K562 (cell line): ENCODE measurements around the gene UBL7. TPM values are rescaled to one million over a fixed set of nuclear protein-coding genes. Genes with fewer than 3 reads are reported as not detected.

Source experiments
- ADNP ChIP-seq: fragments of 200-800 bp; sonication (Bioruptor generic); IDR thresholded peaks from 2 replicates; pipeline ENCODE4 v1.6.1; 2016; ENCODE audit warnings: missing genetic modification characterization, missing compliant biosample characterization
- CBFA2T3 ChIP-seq: fragments of 450-650 bp; IDR thresholded peaks from 2 replicates; pipeline ENCODE4 v1.6.1; 2017
- ESRRA ChIP-seq: fragments of 450-650 bp; IDR thresholded peaks from 2 replicates; pipeline ENCODE4 v1.6.1; 2014; ENCODE audit warnings: low read depth, mild to moderate bottlenecking, moderate library complexity, borderline replicate concordance
- FOXP1 ChIP-seq: sonication (generic); formaldehyde crosslinking; IDR thresholded peaks from 2 replicates; pipeline ENCODE4 v1.8.0; 2022; ENCODE audit warnings: mild to moderate bottlenecking, missing genetic modification reagents
- KLF1 ChIP-seq: fragments of 450-650 bp; IDR thresholded peaks from 2 replicates; pipeline ENCODE4 v1.6.1; 2016; ENCODE audit warnings: missing genetic modification characterization, missing compliant biosample characterization
- KLF6 ChIP-seq: fragments of 250-450 bp; sonication (Bioruptor Pico); IDR thresholded peaks from 2 replicates; pipeline ENCODE4 v1.4.0; 2020; ENCODE audit warnings: mild to moderate bottlenecking, moderate library complexity, borderline replicate concordance
- LEF1 ChIP-seq: fragments of 450-650 bp; IDR thresholded peaks from 2 replicates; pipeline ENCODE4 v1.6.1; 2016; ENCODE audit warnings: mild to moderate bottlenecking
- MAZ ChIP-seq, 2 experiments: fragments of 450-650 bp in 1 of 2; sonication (generic) in 1 of 2; formaldehyde crosslinking; IDR thresholded peaks in 1 of 2; conservative IDR thresholded peaks in 1 of 2; 2 replicates each; pipeline versions ENCODE4 v1.4.0 to v1.5.0; 2020; ENCODE audit warnings: mild to moderate bottlenecking in 1 of 2, missing genetic modification reagents in 1 of 2
- MECOM ChIP-seq: fragments of 250-450 bp; sonication (Bioruptor Pico); IDR thresholded peaks from 2 replicates; pipeline ENCODE4 v1.8.0; 2022; ENCODE audit warnings: inconsistent platforms
- NCOA4 ChIP-seq: fragments of 450-650 bp; IDR thresholded peaks from 2 replicates; pipeline ENCODE4 v1.6.1; 2018; ENCODE audit warnings: mild to moderate bottlenecking; ENCODE audit not compliant: partially characterized antibody
- OTX1 ChIP-seq: fragments of 450-650 bp; formaldehyde crosslinking; IDR thresholded peaks from 2 replicates; pipeline ENCODE4 v1.4.0; 2022; ENCODE audit warnings: mild to moderate bottlenecking
- RBFOX2 ChIP-seq: fragments of 200-400 bp; formaldehyde crosslinking; IDR thresholded peaks from 2 replicates; pipeline ENCODE4 v1.6.1; 2017; ENCODE audit warnings: low read depth, mild to moderate bottlenecking, low read length, moderate library complexity
- RNF2 ChIP-seq: sonication (generic); IDR thresholded peaks from 2 replicates; pipeline ENCODE4 v1.6.1; 2016
- SRSF1 ChIP-seq: fragments of 200-400 bp; formaldehyde crosslinking; IDR thresholded peaks from 2 replicates; pipeline ENCODE4 v1.6.1; 2017; ENCODE audit warnings: mild to moderate bottlenecking, low read depth, low read length, moderate library complexity
- TAF1 ChIP-seq: IDR thresholded peaks from 2 replicates; pipeline ENCODE4 v1.6.1; 2011; ENCODE audit warnings: mild to moderate bottlenecking, low read length, moderate library complexity; ENCODE audit not compliant: insufficient read depth, control insufficient read depth, severe bottlenecking; ENCODE audit errors: extremely low read depth
- THAP7 ChIP-seq: fragments of 250-450 bp; sonication (Bioruptor Pico); IDR thresholded peaks from 2 replicates; pipeline ENCODE4 v1.5.0; 2021
- ZNF143 ChIP-seq: sonication (generic); formaldehyde crosslinking; IDR thresholded peaks from 2 replicates; pipeline ENCODE4 v1.9.0; 2022; ENCODE audit warnings: mild to moderate bottlenecking, missing genetic modification reagents
- ZNF318 ChIP-seq, 2 experiments: fragments of 450-650 bp; IDR thresholded peaks; 2 replicates each; pipeline ENCODE4 v1.6.1; 2016; ENCODE audit warnings: mild to moderate bottlenecking in 2 of 2, borderline replicate concordance in 1 of 2, low read depth in 1 of 2, moderate library complexity in 1 of 2
- polyA plus RNA-seq, 8 experiments: library from polyadenylated mRNA; depleted of rRNA in 4 of 8; stranded (reverse) in 5 of 8; unstranded in 3 of 8; fragments of >200 nt; fragmentation: Nextera tagmentation in 2 of 8; fragmentation: Illumina TruSeq in 1 of 8; extraction: Ambion mirVana in 2 of 8; extraction: Trizol in 1 of 8; gene quantifications; 2 replicates each; pipeline versions ENCODE4 v1.2.1 to v1.2.3, GENCODE V29; 2011 to 2014; ENCODE audit warnings: inconsistent platforms in 1 of 8, missing spikeins in 1 of 8
- total RNA-seq, 7 experiments: library from RNA; depleted of rRNA in 6 of 7; stranded (reverse); fragments of >200 nt in 6 of 7; fragmentation: Illumina TruSeq in 2 of 7; extraction: Trizol in 2 of 7; gene quantifications; 2 replicates each; pipeline versions ENCODE4 v1.2.1 to v1.2.3, GENCODE V29; 2011 to 2021; ENCODE audit warnings: low replicate concordance in 1 of 7
- TF ChIP-seq, protein P1 (sequence below), 3 experiments: IDR thresholded peaks in 2 of 3; conservative IDR thresholded peaks in 1 of 3; 2 replicates each; pipeline ENCODE4 v1.5.1; 2011 to 2012; ENCODE audit warnings: low read length in 3 of 3, mild to moderate bottlenecking in 3 of 3, control low read depth in 2 of 3, improper control_type of control experiment in 1 of 3, inconsistent platforms in 1 of 3, low read depth in 1 of 3, mixed read lengths in 1 of 3, moderate library complexity in 1 of 3; ENCODE audit not compliant: insufficient read depth in 2 of 3

Gene UBL7
- total and polyA plus RNA-seq, 9 of the 15 experiments (the other 6 are each of a cell fraction or from before 2014, with no cell fraction given) = 19.2 to 63.4 (median 44.9) TPM

GRCh38 chr15:74438721-74439316, 22.1 kb downstream of the UBL7 start (continued):
- TF ChIP-seq ZNF318 (IDR thresholded peaks at IDR 0.05; ENCODE audit: borderline replicate concordance in 1 of 2, low read depth in 1 of 2) = no peak
- 0 out of 2 replicates have a peak, but pooled peaks have one; percentile 19 for TF ChIP-seq ESRRA
- no peak for TF ChIP-seq LEF1
- TF ChIP-seq THAP7 = no peak
- no peak for TF ChIP-seq CBFA2T3
- no peak for TF ChIP-seq OTX1 (CRISPR knock-in tag)
- TF ChIP-seq ZNF143 (CRISPR knock-in tag) = no peak
- no peak for TF ChIP-seq ADNP (tag)
- TF ChIP-seq KLF1 (tag) = no peak
- TF ChIP-seq RBFOX2 = no peak
- no peak for TF ChIP-seq NCOA4
- no peak for TF ChIP-seq RNF2
- TF ChIP-seq TAF1 = no peak
- no peak for TF ChIP-seq SRSF1
- TF ChIP-seq, protein P1, sequence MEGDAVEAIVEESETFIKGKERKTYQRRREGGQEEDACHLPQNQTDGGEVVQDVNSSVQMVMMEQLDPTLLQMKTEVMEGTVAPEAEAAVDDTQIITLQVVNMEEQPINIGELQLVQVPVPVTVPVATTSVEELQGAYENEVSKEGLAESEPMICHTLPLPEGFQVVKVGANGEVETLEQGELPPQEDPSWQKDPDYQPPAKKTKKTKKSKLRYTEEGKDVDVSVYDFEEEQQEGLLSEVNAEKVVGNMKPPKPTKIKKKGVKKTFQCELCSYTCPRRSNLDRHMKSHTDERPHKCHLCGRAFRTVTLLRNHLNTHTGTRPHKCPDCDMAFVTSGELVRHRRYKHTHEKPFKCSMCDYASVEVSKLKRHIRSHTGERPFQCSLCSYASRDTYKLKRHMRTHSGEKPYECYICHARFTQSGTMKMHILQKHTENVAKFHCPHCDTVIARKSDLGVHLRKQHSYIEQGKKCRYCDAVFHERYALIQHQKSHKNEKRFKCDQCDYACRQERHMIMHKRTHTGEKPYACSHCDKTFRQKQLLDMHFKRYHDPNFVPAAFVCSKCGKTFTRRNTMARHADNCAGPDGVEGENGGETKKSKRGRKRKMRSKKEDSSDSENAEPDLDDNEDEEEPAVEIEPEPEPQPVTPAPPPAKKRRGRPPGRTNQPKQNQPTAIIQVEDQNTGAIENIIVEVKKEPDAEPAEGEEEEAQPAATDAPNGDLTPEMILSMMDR (IDR thresholded peaks at IDR 0.05 in 2 of 3, conservative IDR thresholded peaks at IDR 0.05 in 1 of 3; ENCODE audit: insufficient read depth in 2 of 3, low read depth in 1 of 3, low read length in 3 of 3) = peak; percentile 95 to 97 (median 96)
- no peak for TF ChIP-seq KLF6 (CRISPR knock-in tag)
- TF ChIP-seq FOXP1 (CRISPR knock-in tag) = no peak
- TF ChIP-seq MAZ (CRISPR knock-in tag; conservative IDR thresholded peaks at IDR 0.05 in 1 of 2, IDR thresholded peaks at IDR 0.05 in 1 of 2) = peak in 1 of 2 experiments; percentile 60; a peak in 1 of 4 replicates
- no peak for TF ChIP-seq MECOM (CRISPR knock-in tag)
